ENCODE results near the gene RPS29. TPM values are rescaled to one million over a fixed set of nuclear protein-coding genes. Genes with fewer than 3 reads are reported as not detected.
"Not testable (repeated sequence)": the region's sequence is repeated elsewhere in the genome, so short reads cannot be mapped to it uniquely, and the experiment has no call there.

RPS29 gene
- 1,108 and 2,119 TPM in 2 replicates for total RNA-seq

- peak; percentile 99 for DNase-seq (ENCODE audit: low read depth in 2 of 2)
These were observed at the start of gene RPS29 for GRCh38 chr14:49585803-49586672. TSS of gene RPS29 (minus strand) at chr14:49586380. CDS start at chr14:49586346, 34 bp downstream.

DNA sequence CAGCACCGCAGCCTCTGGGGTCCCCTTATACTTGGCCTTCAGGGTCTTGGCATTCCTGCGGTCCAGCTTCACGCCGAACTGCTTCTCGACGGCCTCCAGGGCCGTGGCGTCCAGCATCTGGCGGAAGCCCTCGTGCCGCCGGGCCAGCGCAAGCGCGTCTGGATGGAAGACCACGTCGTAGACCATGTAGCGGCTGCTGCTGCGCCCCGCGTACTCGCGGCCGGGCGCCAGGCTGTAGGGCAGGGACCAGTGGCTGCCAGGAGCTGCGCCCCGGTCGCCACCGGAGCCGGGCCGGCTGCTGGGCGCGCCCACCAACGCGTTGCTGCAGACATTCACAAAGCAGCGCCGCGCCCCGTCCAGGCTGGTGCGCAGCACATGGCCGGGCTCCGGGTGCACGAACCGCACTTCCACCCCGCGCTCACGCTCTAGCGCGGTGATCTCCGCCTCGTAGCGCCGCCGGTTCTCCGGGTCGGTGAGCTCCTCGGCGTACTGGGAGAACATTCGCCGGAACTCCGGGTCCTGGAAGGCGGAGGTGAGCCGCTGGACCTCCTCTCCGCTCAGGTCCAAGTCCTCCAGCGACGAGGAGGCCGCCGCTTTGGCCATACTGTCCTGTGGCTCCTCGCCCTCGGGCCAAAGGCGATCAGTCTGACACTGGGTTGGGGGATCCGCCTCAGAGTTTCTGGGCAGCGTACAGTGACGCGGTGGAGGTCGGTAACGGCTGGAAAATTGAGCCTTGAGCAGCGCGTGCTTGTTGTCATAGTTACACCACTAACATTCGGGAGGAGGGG is 48.6 kb upstream of the RPS29 start, which contains the start of gene DNAAF2:
Gene DNAAF2 (minus strand): TSS at position 698 of the 788 bp plus-strand sequence. CDS start 95 bp downstream, at position 603.
- DNase-seq (ENCODE audit: low read depth in 2 of 2) = peak; percentile 68 to 80

DNA sequence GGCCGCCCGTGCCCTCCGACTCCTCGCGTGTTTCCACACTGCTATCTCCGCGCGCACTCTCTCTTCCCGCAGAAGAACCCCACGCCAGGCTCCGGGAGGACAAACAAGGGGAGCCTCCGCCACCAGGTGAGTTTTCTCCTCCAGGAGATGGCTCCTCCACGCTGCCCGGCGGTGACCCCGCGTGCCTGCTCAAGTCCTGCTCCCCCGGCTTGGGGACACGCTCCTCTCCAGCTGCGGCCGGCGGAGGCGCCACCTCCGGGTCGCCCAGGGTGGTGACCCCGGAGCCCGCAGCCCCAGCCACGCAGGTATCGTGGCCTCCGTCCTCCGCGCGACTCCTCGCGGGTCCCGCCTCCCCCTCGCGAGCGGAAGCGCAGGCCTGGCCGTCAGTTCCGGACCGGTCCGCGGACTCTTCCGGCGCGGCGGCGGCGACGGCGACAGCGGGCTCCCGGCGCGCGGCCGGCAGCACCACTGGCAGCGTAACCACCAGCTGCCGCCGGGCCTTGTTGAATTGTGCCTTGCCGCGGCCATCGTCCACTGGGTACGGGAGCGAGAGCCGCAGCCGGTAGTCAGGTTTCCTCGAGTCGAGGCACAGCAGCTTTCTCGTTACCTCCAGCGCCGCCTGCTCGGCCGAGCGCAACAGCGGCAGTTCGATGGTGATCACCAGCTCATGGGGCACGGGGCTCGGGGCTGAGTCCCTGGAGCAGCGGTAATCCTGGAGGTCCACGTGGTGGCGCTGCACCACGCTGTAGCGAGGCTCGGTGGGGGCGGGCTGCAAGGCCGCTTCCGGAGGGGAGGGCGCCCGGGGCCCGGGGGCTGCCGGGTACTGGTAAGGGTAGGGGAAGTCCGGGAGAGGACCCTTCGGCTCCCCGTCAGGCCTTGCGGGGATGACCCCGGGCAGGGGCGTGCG is 47.7 kb upstream of the RPS29 start:
- peak; percentile 89 to 98 for DNase-seq (ENCODE audit: low read depth in 2 of 2)

DNA sequence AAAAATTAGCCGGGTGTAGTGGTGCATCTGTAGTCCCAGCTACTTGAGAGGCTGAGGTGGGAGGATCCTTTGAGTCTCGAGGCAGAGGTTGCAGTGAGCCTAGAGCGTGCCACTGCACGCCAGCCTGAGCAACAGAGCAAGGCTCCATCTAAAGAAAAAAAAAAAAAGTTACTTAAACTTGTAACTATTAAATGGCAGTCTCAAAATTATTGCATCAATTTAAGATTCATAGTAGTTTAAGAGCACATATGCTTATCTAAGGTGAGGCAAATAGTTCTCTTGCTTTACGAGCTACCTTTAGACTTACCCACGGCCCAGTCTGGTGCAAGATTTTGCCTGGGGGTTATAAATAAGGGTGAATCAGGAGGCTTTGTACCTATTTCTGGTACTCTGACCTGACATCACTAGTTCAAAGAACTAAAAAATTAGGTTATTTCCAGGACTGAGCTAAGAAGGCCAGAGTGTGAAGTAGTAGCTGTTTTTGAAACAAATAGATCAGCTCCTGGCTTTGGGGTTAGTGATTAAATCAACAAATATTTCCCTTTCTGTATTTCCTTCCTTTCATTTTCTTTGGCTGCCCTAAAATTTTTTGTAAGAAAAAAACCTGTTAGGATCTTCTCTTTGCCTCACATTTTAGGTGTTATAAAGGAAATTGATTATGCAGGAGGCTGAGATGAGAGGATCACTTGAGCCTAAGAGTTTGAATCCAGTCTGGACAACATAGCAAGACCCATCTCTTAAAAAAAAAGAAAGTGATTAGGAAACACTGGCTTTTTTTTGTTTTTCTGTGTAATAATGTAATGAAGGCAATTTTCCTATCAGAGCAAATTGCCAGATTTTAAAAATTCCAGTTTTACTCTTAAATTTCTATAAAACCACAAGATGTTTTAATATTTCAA is 38.0 kb upstream of the RPS29 start:
- DNase-seq (ENCODE audit: low read depth in 2 of 2) = peak in 1 of 2 donors; percentile 70

- no peak for DNase-seq (ENCODE audit: low read depth in 2 of 2)
These were observed 37.2 kb upstream of the RPS29 start for GRCh38 chr14:49623387-49623786.

DNA sequence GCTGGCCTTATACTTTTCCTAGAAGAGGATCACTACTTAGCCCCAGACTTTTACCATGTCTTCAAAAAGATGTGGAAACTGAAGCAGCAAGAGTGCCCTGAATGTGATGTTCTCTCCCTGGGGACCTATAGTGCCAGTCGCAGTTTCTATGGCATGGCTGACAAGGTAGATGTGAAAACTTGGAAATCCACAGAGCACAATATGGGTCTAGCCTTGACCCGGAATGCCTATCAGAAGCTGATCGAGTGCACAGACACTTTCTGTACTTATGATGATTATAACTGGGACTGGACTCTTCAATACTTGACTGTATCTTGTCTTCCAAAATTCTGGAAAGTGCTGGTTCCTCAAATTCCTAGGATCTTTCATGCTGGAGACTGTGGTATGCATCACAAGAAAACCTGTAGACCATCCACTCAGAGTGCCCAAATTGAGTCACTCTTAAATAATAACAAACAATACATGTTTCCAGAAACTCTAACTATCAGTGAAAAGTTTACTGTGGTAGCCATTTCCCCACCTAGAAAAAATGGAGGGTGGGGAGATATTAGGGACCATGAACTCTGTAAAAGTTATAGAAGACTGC is 35.9 kb upstream of the RPS29 start:
- no peak for DNase-seq (ENCODE audit: low read depth in 2 of 2)

GRCh38 chr14:49621114-49621881 is 35.1 kb upstream of the RPS29 start:
- DNase-seq (ENCODE audit: low read depth in 2 of 2) = peak in 1 of 2 donors; percentile 75

DNA sequence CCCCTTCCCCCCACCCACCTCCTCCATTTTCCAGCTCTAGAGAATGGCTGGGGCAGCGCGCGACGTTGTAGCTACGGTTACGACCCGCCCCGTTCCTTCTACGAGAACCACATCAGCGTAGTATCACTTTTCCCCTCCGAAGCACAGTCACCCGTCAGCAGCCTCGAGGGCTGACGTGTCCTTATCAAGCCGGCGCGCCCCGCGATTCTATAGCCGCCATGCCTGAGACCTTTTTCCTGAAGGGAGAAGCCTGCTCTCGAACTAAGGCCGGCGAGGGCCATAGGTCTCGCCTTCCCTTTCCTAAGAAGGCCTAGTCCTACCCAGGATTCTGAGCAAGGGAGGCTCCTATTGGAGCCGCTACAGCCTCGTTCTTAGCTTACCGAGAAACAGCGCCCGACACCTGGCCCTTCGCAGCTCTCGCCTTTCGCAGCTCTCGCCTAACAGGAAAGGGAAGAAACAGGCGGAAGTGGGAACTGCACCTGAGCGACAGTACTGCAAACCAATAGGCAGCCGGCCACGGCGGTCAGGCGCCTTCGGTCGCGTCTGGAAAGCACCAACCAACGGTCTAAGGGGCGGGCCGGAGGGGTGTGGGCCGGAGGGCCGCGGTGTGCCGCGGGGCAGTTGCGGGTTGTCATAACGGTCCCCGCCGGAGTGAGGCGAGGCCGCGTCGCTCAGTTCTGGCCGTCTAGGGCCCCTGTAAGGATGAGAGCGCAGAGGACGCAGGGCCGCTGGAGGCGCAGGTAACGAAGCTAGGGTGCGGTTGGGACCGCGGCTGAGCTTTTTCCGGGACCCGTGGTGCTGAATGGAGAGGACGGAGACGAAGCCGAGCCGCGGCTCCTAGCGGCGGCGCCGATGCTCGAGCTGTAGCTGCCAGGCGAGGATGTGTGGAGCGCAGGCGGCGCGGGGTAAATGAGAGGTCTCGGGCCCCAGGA is 34.3 kb upstream of the RPS29 start, which contains the start of the genes MGAT2 and RPL36AL:
Gene MGAT2 (plus strand): TSS at position 618 of the 932 bp plus-strand sequence. CDS start 470 bp downstream, outside the sequence.
Gene RPL36AL (minus strand): TSS at position 445 of the 932 bp plus-strand sequence. CDS start 1,522 bp downstream, outside the sequence.
- DNase-seq (ENCODE audit: low read depth in 2 of 2) = peak; percentile 97 to 99

DNA sequence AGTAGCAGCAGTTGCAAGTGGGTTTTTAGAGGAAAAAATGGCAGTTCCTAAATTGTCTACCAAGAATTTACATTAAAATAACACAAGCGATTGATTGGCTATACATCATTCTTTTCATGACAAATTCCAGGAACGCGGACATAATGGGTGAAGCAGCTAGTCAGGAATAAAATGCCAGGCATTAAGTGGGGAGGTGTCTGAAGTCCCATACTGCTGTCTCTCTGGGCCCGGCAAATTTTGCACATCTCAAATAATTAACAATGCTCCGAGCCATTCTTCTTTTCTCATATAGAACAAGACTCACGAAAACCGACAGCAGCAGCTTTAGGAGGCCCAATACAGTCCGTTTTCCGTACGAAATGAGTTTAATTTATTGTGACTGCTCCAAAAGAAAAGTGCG is 33.5 kb upstream of the RPS29 start:
- DNase-seq (ENCODE audit: low read depth in 2 of 2) = no peak

- DNase-seq (ENCODE audit: low read depth in 2 of 2) = not testable (repeated sequence)
These were observed 33.1 kb upstream of the RPS29 start for GRCh38 chr14:49619273-49619672.

DNA sequence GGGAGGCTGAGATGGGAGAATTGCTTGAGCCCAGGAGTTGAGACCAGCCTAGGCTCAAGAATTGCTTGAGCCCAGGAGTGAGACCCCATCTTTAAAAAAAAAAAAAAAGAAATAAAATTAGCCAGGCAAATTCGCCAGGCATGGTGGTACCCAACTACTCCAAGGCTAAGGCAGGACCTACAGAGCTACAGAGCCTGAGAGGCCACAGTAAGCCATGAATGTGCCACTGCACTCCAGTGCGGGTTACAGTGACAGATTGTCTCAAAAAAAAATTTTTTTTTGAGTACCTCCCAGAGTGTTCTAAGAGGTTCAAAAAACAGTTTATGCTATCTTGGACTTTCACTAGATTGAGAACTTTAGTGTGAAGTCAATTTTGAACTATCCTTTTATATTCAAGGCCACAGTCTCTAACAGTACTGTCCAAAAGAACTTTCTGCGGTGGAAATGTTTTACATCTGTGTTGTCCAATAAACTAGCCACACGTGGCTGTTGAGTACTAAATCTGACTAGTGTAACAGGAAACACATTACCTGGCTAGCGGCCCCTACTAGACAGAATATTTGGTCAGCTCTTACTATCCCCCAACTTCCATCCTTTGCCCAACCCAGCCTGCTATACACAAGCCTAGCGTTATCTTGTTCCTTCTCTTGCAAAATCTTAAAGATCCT is 31.8 kb upstream of the RPS29 start:
- no peak for DNase-seq (ENCODE audit: low read depth in 2 of 2)

DNA sequence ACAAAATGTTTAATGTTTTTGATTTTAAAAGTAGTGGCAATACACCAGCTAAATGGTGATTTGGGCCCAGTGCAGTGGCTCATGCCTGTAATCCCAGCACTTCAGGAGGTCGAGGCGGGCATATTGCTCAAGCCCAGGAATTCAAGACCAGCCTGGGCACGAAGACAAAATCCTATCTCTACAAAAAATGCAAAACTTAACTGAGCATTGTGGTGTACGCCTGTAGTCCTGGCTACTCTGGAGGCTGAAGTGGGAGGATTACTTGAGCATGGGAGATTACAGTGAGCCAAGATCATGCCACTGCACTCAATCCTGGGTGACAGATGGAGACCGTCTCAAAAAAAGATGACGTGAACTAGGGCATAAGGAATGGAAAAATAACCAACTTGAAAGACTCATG is 29.6 kb upstream of the RPS29 start:
- DNase-seq (ENCODE audit: low read depth in 2 of 2) = no peak

DNA sequence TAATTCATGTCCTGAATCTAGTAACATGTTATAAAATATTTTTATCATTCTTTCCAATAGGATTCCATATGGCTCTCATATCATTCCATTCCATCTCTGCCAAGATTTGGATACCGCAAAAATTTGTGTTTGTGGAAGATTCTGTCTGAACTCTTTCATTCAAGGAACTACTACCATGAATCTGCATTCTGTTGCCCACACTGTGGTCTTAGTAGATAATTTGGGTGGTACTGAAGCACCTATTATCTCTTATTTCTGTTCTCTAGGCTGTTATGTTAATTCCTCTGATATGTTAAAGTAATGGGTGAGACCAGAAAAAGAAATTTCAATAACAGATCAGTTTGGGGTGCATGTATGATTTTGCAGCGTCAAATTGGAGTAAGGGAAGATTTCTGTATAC is 28.0 kb upstream of the RPS29 start:
- DNase-seq (ENCODE audit: low read depth in 2 of 2) = no peak

DNA sequence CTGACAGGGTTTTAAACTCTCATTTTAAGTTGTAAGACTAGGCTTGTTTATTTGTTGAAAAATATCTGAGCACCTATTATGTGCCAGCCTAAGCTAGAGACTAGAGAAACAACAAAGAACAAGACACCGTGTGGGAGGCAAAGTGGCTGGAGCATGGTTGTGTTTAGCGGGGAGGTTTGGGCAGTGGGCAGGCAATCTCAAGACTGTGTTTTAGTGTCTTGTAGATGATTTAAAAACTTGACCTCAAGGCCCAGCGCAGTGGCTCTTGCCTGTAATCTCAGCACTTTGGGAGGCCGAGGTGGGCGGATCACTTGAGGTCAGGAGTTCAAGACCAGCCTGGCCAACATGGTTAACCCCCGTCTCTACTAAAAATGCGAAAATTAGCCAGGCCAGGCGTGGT is 26.5 kb upstream of the RPS29 start:
- DNase-seq (ENCODE audit: low read depth in 2 of 2) = no peak

- no peak for DNase-seq (ENCODE audit: low read depth in 2 of 2)
These were observed 26.1 kb upstream of the RPS29 start for GRCh38 chr14:49612251-49612650.

DNA sequence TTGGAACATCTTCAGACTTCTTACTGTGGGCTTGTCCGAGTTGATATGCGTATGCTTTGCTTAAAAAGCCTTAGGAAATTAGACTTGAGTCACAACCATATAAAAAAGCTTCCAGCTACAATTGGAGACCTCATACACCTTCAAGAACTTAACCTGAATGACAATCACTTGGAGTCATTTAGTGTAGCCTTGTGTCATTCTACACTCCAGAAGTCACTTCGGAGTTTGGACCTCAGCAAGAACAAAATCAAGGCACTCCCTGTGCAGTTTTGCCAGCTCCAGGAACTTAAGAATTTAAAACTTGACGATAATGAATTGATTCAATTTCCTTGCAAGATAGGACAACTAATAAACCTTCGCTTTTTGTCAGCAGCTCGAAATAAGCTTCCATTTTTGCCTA is 21.4 kb upstream of the RPS29 start:
- DNase-seq (ENCODE audit: low read depth in 2 of 2) = no peak

All from dermis microvascular lymphatic vessel endothelial cell (primary cell).